IgD-negative memory B cell (primary cell): ENCODE data around the gene MORN4. TPM values are rescaled to one million over a fixed set of nuclear protein-coding genes. Genes with fewer than 3 reads are reported as not detected.

Experiments
- H3K27ac Mint-ChIP-seq, 3 donors: one replicate each; pipeline ENCODE4 v1.8.0; 2020 to 2022; ENCODE audit warnings: mild to moderate bottlenecking in 3 of 3, mixed read lengths in 3 of 3, moderate library complexity in 1 of 3
- H3K27me3 Mint-ChIP-seq: one replicate; pipeline ENCODE4 v1.8.0; 2021; ENCODE audit warnings: mixed read lengths
- H3K36me3 Mint-ChIP-seq: one replicate; pipeline ENCODE4 v1.8.0; 2020; ENCODE audit warnings: mild to moderate bottlenecking, mixed read lengths
- H3K4me1 Mint-ChIP-seq, 3 donors: one replicate each; pipeline ENCODE4 v1.8.0; 2020 to 2022; ENCODE audit warnings: mixed read lengths in 3 of 3, mild to moderate bottlenecking in 1 of 3
- H3K4me3 Mint-ChIP-seq, 4 donors: one replicate each; pipeline ENCODE4 v1.8.0; 2020 to 2022; ENCODE audit warnings: mild to moderate bottlenecking in 4 of 4, mixed read lengths in 4 of 4, moderate library complexity in 3 of 4
- H3K9me3 Mint-ChIP-seq, 3 donors: one replicate each; pipeline ENCODE4 v1.8.0; 2020 to 2021; ENCODE audit warnings: mixed read lengths in 3 of 3, mild to moderate bottlenecking in 1 of 3
- polyA plus RNA-seq: library from polyadenylated mRNA; unstranded; fragments of 300-500 nt; fragmentation: Illumina TruSeq; gene quantifications from one replicate; pipeline ENCODE4 v1.2.3, GENCODE V29; 2021

MORN4 gene
- polyA plus RNA-seq, 1 donor from 2014 or later: 2.1 TPM

GRCh38 chr10:97628228-97628627, 5.1 kb downstream of the MORN4 start:
- Mint-ChIP-seq H3K9me3 (no peaks in the 10 kb centered on the region), H3K4me3 (peak overlapping the region in 1 of 4 donors; percentile 66), H3K27ac (peak overlapping the region in 1 of 3 donors; percentile 18), H3K4me1 (peaks cover 2 to 6% (median 4%) of the 10 kb centered on the region in 3 donors), H3K27me3 (no peaks in the 10 kb centered on the region), H3K36me3 (no peaks in the 10 kb centered on the region)

GRCh38 chr10:97627731-97628130, 5.6 kb downstream of the MORN4 start:
- H3K27me3 Mint-ChIP-seq: no peaks in the 10 kb centered on the region
- H3K4me3 Mint-ChIP-seq: peak overlapping the region in 1 of 4 donors; percentile 66
- H3K36me3 Mint-ChIP-seq: no peaks in the 10 kb centered on the region
- no peaks in the 10 kb centered on the region for H3K9me3 Mint-ChIP-seq
- peaks cover 1 to 4% (median 2%) of the 10 kb centered on the region in 3 donors for H3K4me1 Mint-ChIP-seq
- peak overlapping the region in 1 of 3 donors; percentile 18 for H3K27ac Mint-ChIP-seq

GRCh38 chr10:97623277-97623676, 10.0 kb downstream of the MORN4 start:
- H3K9me3 Mint-ChIP-seq: no peaks in the 10 kb centered on the region
- no peaks in the 10 kb centered on the region for H3K36me3 Mint-ChIP-seq
- peaks cover 0 to 4% (median 0%) of the 10 kb centered on the region in 3 donors for H3K4me1 Mint-ChIP-seq
- no peak overlapping the region for H3K27ac Mint-ChIP-seq
- H3K27me3 Mint-ChIP-seq: no peaks in the 10 kb centered on the region
- H3K4me3 Mint-ChIP-seq: no peak overlapping the region

- Mint-ChIP-seq H3K27me3 (no peaks in the 10 kb centered on the region), H3K27ac (peak overlapping the region in 1 of 3 donors; percentile 27), H3K4me1 (no peaks in the 10 kb centered on the region), H3K4me3 (no peak overlapping the region), H3K9me3 (no peaks in the 10 kb centered on the region), H3K36me3 (peaks cover 5% of the 10 kb centered on the region)
Observed at GRCh38 chr10:97618733-97619132, 14.6 kb downstream of the MORN4 start.

- no peaks in the 10 kb centered on the region for H3K27me3 Mint-ChIP-seq
- H3K4me1 Mint-ChIP-seq: no peaks in the 10 kb centered on the region
- no peaks in the 10 kb centered on the region for H3K9me3 Mint-ChIP-seq
- no peak overlapping the region for H3K27ac Mint-ChIP-seq
- no peak overlapping the region for H3K4me3 Mint-ChIP-seq
- peaks cover 5% of the 10 kb centered on the region for H3K36me3 Mint-ChIP-seq
Observed at GRCh38 chr10:97618285-97618684, 15.0 kb downstream of the MORN4 start.

GRCh38 chr10:97612386-97612785, 20.9 kb downstream of the MORN4 start:
- Mint-ChIP-seq H3K27me3 (no peaks in the 10 kb centered on the region), H3K4me3 (no peak overlapping the region)

GRCh38 chr10:97611473-97611872, 21.8 kb downstream of the MORN4 start:
- H3K36me3 Mint-ChIP-seq: peaks cover 5% of the 10 kb centered on the region
- no peaks in the 10 kb centered on the region for H3K27me3 Mint-ChIP-seq
- no peak overlapping the region for H3K27ac Mint-ChIP-seq
- H3K4me1 Mint-ChIP-seq: no peaks in the 10 kb centered on the region
- no peaks in the 10 kb centered on the region for H3K9me3 Mint-ChIP-seq
- no peak overlapping the region for H3K4me3 Mint-ChIP-seq

More at GRCh38 chr10:97612386-97612785, 20.9 kb downstream of the MORN4 start:
- Mint-ChIP-seq H3K27ac (no peak overlapping the region), H3K4me1 (no peaks in the 10 kb centered on the region), H3K9me3 (no peaks in the 10 kb centered on the region), H3K36me3 (peaks cover 5% of the 10 kb centered on the region)

GRCh38 chr10:97608991-97609561, 24.2 kb downstream of the MORN4 start:
- no peak overlapping the region for H3K4me3 Mint-ChIP-seq
- H3K36me3 Mint-ChIP-seq: peaks cover 7% of the 10 kb centered on the region
- H3K9me3 Mint-ChIP-seq: no peaks in the 10 kb centered on the region
- peak overlapping the region in 1 of 3 donors; percentile 89 for H3K27ac Mint-ChIP-seq
- peaks cover 4% of the 10 kb centered on the region for H3K27me3 Mint-ChIP-seq
- H3K4me1 Mint-ChIP-seq: no peaks in the 10 kb centered on the region

- no peak overlapping the region for H3K4me3 Mint-ChIP-seq
- H3K36me3 Mint-ChIP-seq: peaks cover 5% of the 10 kb centered on the region
- H3K9me3 Mint-ChIP-seq: no peaks in the 10 kb centered on the region
- H3K27ac Mint-ChIP-seq: no peak overlapping the region
- H3K4me1 Mint-ChIP-seq: no peaks in the 10 kb centered on the region
- H3K27me3 Mint-ChIP-seq: peaks cover 4% of the 10 kb centered on the region
Observed at GRCh38 chr10:97607095-97607636, 26.1 kb downstream of the MORN4 start.

- H3K4me3 Mint-ChIP-seq: no peak overlapping the region
- peaks cover 2% of the 10 kb centered on the region for H3K36me3 Mint-ChIP-seq
- no peaks in the 10 kb centered on the region for H3K4me1 Mint-ChIP-seq
- H3K9me3 Mint-ChIP-seq: no peaks in the 10 kb centered on the region
- peaks cover 4% of the 10 kb centered on the region for H3K27me3 Mint-ChIP-seq
- no peak overlapping the region for H3K27ac Mint-ChIP-seq
Observed at GRCh38 chr10:97601268-97602215, 31.8 kb downstream of the MORN4 start.

- Mint-ChIP-seq H3K36me3 (peaks cover under 1% of the 10 kb centered on the region), H3K4me3 (no peak overlapping the region), H3K27me3 (peaks cover 2% of the 10 kb centered on the region), H3K27ac (peak overlapping the region in 1 of 3 donors; percentile 13), H3K9me3 (no peaks in the 10 kb centered on the region), H3K4me1 (no peaks in the 10 kb centered on the region)
Observed at GRCh38 chr10:97600616-97601015, 32.7 kb downstream of the MORN4 start.

GRCh38 chr10:97599272-97599619, 34.1 kb downstream of the MORN4 start:
- Mint-ChIP-seq H3K4me3 (no peak overlapping the region), H3K36me3 (no peaks in the 10 kb centered on the region), H3K4me1 (no peaks in the 10 kb centered on the region), H3K9me3 (no peaks in the 10 kb centered on the region), H3K27me3 (no peaks in the 10 kb centered on the region), H3K27ac (peak overlapping the region in 1 of 3 donors; percentile 18)

GRCh38 chr10:97598407-97599271, 34.7 kb downstream of the MORN4 start:
- Mint-ChIP-seq H3K36me3 (no peaks in the 10 kb centered on the region), H3K27ac (peak overlapping the region in 1 of 3 donors; percentile 18), H3K4me3 (no peak overlapping the region), H3K9me3 (no peaks in the 10 kb centered on the region), H3K4me1 (no peaks in the 10 kb centered on the region), H3K27me3 (no peaks in the 10 kb centered on the region)

- Mint-ChIP-seq H3K4me3 (no peak overlapping the region), H3K9me3 (no peaks in the 10 kb centered on the region), H3K4me1 (no peaks in the 10 kb centered on the region), H3K36me3 (no peaks in the 10 kb centered on the region), H3K27ac (no peak overlapping the region), H3K27me3 (no peaks in the 10 kb centered on the region)
Observed at GRCh38 chr10:97597778-97598177, 35.5 kb downstream of the MORN4 start.
